ENCODE data around the gene PPARD.
"Not testable (repeated sequence)": the region's sequence is repeated elsewhere in the genome, so short reads cannot be mapped to it uniquely, and the experiment has no call there.

Gene PPARD

GRCh38 chr6:35411066-35411465 is 68.7 kb downstream of the PPARD start:
- peak; percentile 39 for DNase-seq

GRCh38 chr6:35412102-35412501 is 69.7 kb downstream of the PPARD start:
- no peak for DNase-seq

GRCh38 chr6:35413911-35414310 is 71.6 kb downstream of the PPARD start:
- no peak for DNase-seq

- peak; percentile 41 for DNase-seq
Observed at GRCh38 chr6:35415065-35415891, 72.9 kb downstream of the PPARD start.

GRCh38 chr6:35417979-35418661 is 75.8 kb downstream of the PPARD start:
- DNase-seq: peak; percentile 12

GRCh38 chr6:35419417-35419816 is 77.1 kb downstream of the PPARD start:
- DNase-seq: peak; percentile 44

GRCh38 chr6:35419961-35420360 is 77.6 kb downstream of the PPARD start:
- no peak for DNase-seq

GRCh38 chr6:35425284-35425683 is 82.9 kb downstream of the PPARD start:
- DNase-seq: no peak

GRCh38 chr6:35426074-35426473 is 83.7 kb downstream of the PPARD start:
- no peak for DNase-seq

GRCh38 chr6:35427435-35427834 is 85.1 kb downstream of the PPARD start:
- DNase-seq: no peak

GRCh38 chr6:35427851-35428321 is 85.5 kb downstream of the PPARD start:
- no peak for DNase-seq

- DNase-seq: no peak
Observed at GRCh38 chr6:35428421-35429149, 86.2 kb downstream of the PPARD start.

GRCh38 chr6:35429463-35429862 is 87.1 kb downstream of the PPARD start:
- no peak for DNase-seq

- no peak for DNase-seq
Observed at GRCh38 chr6:35432291-35432690, 89.9 kb downstream of the PPARD start.

GRCh38 chr6:35432702-35433101 is 90.3 kb downstream of the PPARD start:
- DNase-seq: not testable (repeated sequence)

GRCh38 chr6:35435074-35435837 is 92.9 kb downstream of the PPARD start:
- DNase-seq: no peak

GRCh38 chr6:35436071-35436857 is 93.9 kb downstream of the PPARD start:
- DNase-seq: no peak

GRCh38 chr6:35438378-35439065 is 96.2 kb downstream of the PPARD start:
- not testable (repeated sequence) for DNase-seq

GRCh38 chr6:35439308-35439707 is 97.0 kb downstream of the PPARD start:
- no peak for DNase-seq

- no peak for DNase-seq
Observed at GRCh38 chr6:35441205-35441604, 98.8 kb downstream of the PPARD start.

GRCh38 chr6:35441642-35442041 is 99.3 kb downstream of the PPARD start:
- no peak for DNase-seq
